Adrenal gland (tissue), 5 donors: ENCODE results near the gene SECTM1.

Source experiments
- CTCF ChIP-seq, 6 experiments: fragments of 450-650 bp in 4 of 6; fragments of 200-600 bp in 2 of 6; sonication (generic) in 1 of 6; IDR thresholded peaks; 1 replicate in 5 of 6; 2 replicates in 1 of 6; pipeline versions ENCODE4 v1.5.1 to v1.8.0; 2016 to 2021; ENCODE audit warnings: antibody characterized with exemption in 6 of 6, mild to moderate bottlenecking in 2 of 6, moderate library complexity in 1 of 6
- POLR2A ChIP-seq, 2 donors: fragments of 450-650 bp; IDR thresholded peaks; one replicate each; pipeline ENCODE4 v1.6.1; 2017; ENCODE audit warnings: antibody characterized with exemption in 2 of 2, mild to moderate bottlenecking in 2 of 2, moderate library complexity in 1 of 2
- donor health status: DM: no; HTN: no; CAD: no.

- TF ChIP-seq POLR2A (IDR thresholded peaks at IDR 0.05) (no peak), CTCF (IDR thresholded peaks at IDR 0.05) (no peak)
These were observed 45.1 kb upstream of the SECTM1 start for GRCh38 chr17:82378741-82379021.
